Erythroblast (primary cell): Measurements from ENCODE around the gene ABCA9.
"Not testable (repeated sequence)": the region's sequence is repeated elsewhere in the genome, so short reads cannot be mapped to it uniquely, and the experiment has no call there.

Source experiments
- DNase-seq, 2 experiments: peaks; one replicate each; lab custom pipeline; 2025; lab: John Stamatoyannopoulos, UW
- GATA1 ChIP-seq: IDR thresholded peaks from 2 replicates; pipeline ENCODE4 v1.6.1; 2011; ENCODE audit warnings: low read depth, mild to moderate bottlenecking, control low read depth, low read length, moderate library complexity
- POLR2A ChIP-seq: IDR thresholded peaks from 2 replicates; pipeline ENCODE4 v1.6.1; 2011; ENCODE audit warnings: mild to moderate bottlenecking, low read length

Gene ABCA9

GRCh38 chr17:69043098-69043734 is 17.5 kb downstream of the ABCA9 start:
- no peak for DNase-seq

GRCh38 chr17:69042308-69042707 is 18.4 kb downstream of the ABCA9 start:
- DNase-seq = no peak
- TF ChIP-seq GATA1 (no peak), POLR2A (no peak)

More at GRCh38 chr17:69043098-69043734, 17.5 kb downstream of the ABCA9 start:
- no peak for TF ChIP-seq POLR2A
- no peak for TF ChIP-seq GATA1

GRCh38 chr17:69031839-69032238 is 28.9 kb downstream of the ABCA9 start:
- no peak for DNase-seq
- TF ChIP-seq POLR2A = no peak
- no peak for TF ChIP-seq GATA1

GRCh38 chr17:69030169-69030568 is 30.6 kb downstream of the ABCA9 start:
- TF ChIP-seq POLR2A = no peak
- TF ChIP-seq GATA1 = no peak
- DNase-seq = peak; percentile 2 to 21

- DNase-seq = no peak
- no peak for TF ChIP-seq POLR2A
- TF ChIP-seq GATA1 = no peak
Measured at GRCh38 chr17:69018687-69019086, 42.0 kb downstream of the ABCA9 start.

GRCh38 chr17:69018022-69018615 is 42.6 kb downstream of the ABCA9 start:
- DNase-seq = no peak
- no peak for TF ChIP-seq GATA1
- TF ChIP-seq POLR2A = no peak

GRCh38 chr17:69015631-69016030 is 45.1 kb downstream of the ABCA9 start:
- DNase-seq = no peak
- TF ChIP-seq POLR2A (no peak), GATA1 (no peak)

GRCh38 chr17:69012895-69013805 is 47.6 kb downstream of the ABCA9 start:
- TF ChIP-seq GATA1 (no peak), POLR2A (no peak)
- peak in 1 of 2 experiments; percentile 22 for DNase-seq

- TF ChIP-seq POLR2A (no peak), GATA1 (no peak)
- DNase-seq = no peak
Measured at GRCh38 chr17:69009930-69010329, 50.8 kb downstream of the ABCA9 start.

GRCh38 chr17:69004759-69005158 is 56.0 kb downstream of the ABCA9 start:
- DNase-seq = not testable (repeated sequence)

GRCh38 chr17:68999743-69000142 is 61.0 kb downstream of the ABCA9 start:
- not testable (repeated sequence) for DNase-seq

GRCh38 chr17:68993112-68993511 is 67.6 kb downstream of the ABCA9 start:
- no peak for DNase-seq
- no peak for TF ChIP-seq GATA1
- no peak for TF ChIP-seq POLR2A

GRCh38 chr17:68987966-68988365 is 72.8 kb downstream of the ABCA9 start:
- DNase-seq = no peak
- no peak for TF ChIP-seq POLR2A
- TF ChIP-seq GATA1 = no peak

- TF ChIP-seq POLR2A = no peak
- no peak for TF ChIP-seq GATA1
- no peak for DNase-seq
Measured at GRCh38 chr17:68981288-68981687, 79.4 kb downstream of the ABCA9 start.
